Mammary epithelial cell (primary cell): ENCODE measurements around the gene MYO16.

Experiments used
- CTCF ChIP-seq, 2 donors: IDR thresholded peaks in 1 of 2; conservative IDR thresholded peaks in 1 of 2; 2 replicates each; pipeline ENCODE4 v1.5.1; 2011 to 2012; ENCODE audit warnings: inconsistent platforms in 2 of 2, low read length in 2 of 2, mild to moderate bottlenecking in 2 of 2, control low read depth in 1 of 2, low read depth in 1 of 2; ENCODE audit not compliant: insufficient read depth in 1 of 2; ENCODE audit errors: extremely low read depth in 1 of 2
- EZH2 ChIP-seq: IDR thresholded peaks from 2 replicates; pipeline ENCODE4 v1.6.1; 2012; ENCODE audit warnings: low read length, inconsistent platforms, borderline replicate concordance

GRCh38 chr13:108742701-108743451, 113.5 kb downstream of the MYO16 start:
- TF ChIP-seq CTCF (conservative IDR thresholded peaks at IDR 0.05 in 1 of 2, IDR thresholded peaks at IDR 0.05 in 1 of 2; ENCODE audit: extremely low read depth in 1 of 2, insufficient read depth in 1 of 2, low read depth in 1 of 2, low read length in 2 of 2), result no peak
- no peak for TF ChIP-seq EZH2
